ENCODE measurements around the gene TJAP1.

- peak; percentile 92 for TF ChIP-seq CTCF (IDR thresholded peaks at IDR 0.05)
- no peak for TF ChIP-seq EZH2 (IDR thresholded peaks at IDR 0.05)
- no peak for TF ChIP-seq EZH2phosphoT487 (IDR thresholded peaks at IDR 0.05)
Observed at GRCh38 chr6:43506667-43507471, 29.5 kb downstream of the TJAP1 start.

Measured in neural progenitor cell (in vitro differentiated cells).